Endothelial cell of umbilical vein (primary cell): Measurements from ENCODE around the gene MED12L. TPM values are rescaled to one million over a fixed set of nuclear protein-coding genes. Genes with fewer than 3 reads are reported as not detected.

Source experiments
- BruUV-seq: library from RNA; stranded (reverse); fragments of 400-500 nt; replicated peaks from 2 replicates; lab custom pipeline; 2021; lab: Mats Ljungman, UMichigan
- CTCF ChIA-PET: fragments of 300-600, 350-600 bp; sonication (Branson Sonifier 250); formaldehyde crosslinking; loops from one replicate; lab custom pipeline; 2021; ENCODE audit warnings: antibody characterized with exemption, inconsistent platforms; lab: Charles Lee
- POLR2A ChIA-PET: fragments of 300-600, 350-600 bp; sonication (Branson Sonifier 250); formaldehyde crosslinking; loops from one replicate; lab custom pipeline; 2021; ENCODE audit warnings: antibody characterized with exemption, inconsistent platforms; lab: Charles Lee
- DNase-seq: peaks from one replicate; pipeline ENCODE4 v3.0.0-alpha.2; 2011; ENCODE audit warnings: low read depth, low spot score
- FAIRE-seq: peaks from 2 replicates; lab custom pipeline; 2011; peaks lifted over from hg19 to GRCh38; lab: Jason Lieb, UNC
- H2AFZ ChIP-seq: 2 replicates; pipeline ENCODE4 v1.6.0; 2012; ENCODE audit warnings: low read depth, low read length, control low read depth, inconsistent platforms
- H3K27ac ChIP-seq: 2 replicates; pipeline ENCODE4 v1.5.1; 2011; ENCODE audit warnings: low read depth, mild to moderate bottlenecking, control low read depth, low read length, moderate library complexity; ENCODE audit not compliant: insufficient read depth
- H3K27me3 ChIP-seq, 2 experiments: 2 replicates each; pipeline versions ENCODE4 v1.6.0 to v1.6.1; 2011; ENCODE audit warnings: low read length in 2 of 2, mixed read lengths in 1 of 2; ENCODE audit not compliant: control insufficient read depth in 2 of 2, insufficient read depth in 2 of 2
- H3K36me3 ChIP-seq, 2 experiments: 2 replicates in 1 of 2; 3 replicates in 1 of 2; pipeline ENCODE4 v1.5.1; 2011; ENCODE audit warnings: low read length in 2 of 2, mild to moderate bottlenecking in 1 of 2, moderate library complexity in 1 of 2; ENCODE audit not compliant: control insufficient read depth in 2 of 2, insufficient read depth in 2 of 2; ENCODE audit errors: extremely low read depth in 1 of 2
- H3K4me1 ChIP-seq: 3 replicates; pipeline ENCODE4 v1.5.1; 2011; ENCODE audit warnings: mild to moderate bottlenecking, low read length; ENCODE audit not compliant: control insufficient read depth, insufficient read depth; ENCODE audit errors: extremely low read depth
- H3K4me2 ChIP-seq: 2 replicates; pipeline ENCODE4 v1.6.1; 2011; ENCODE audit warnings: low read length, control low read depth, mixed read lengths; ENCODE audit not compliant: insufficient read depth
- H3K4me3 ChIP-seq, 3 experiments: fragments of 200-600 bp in 1 of 3; sonication (generic), shearing (Covaris generic) in 1 of 3; replicated peaks in 1 of 3; 2 replicates each; pipeline ENCODE4 v1.5.1; 2011 to 2016; ENCODE audit warnings: control low read depth in 3 of 3, low read length in 3 of 3, mild to moderate bottlenecking in 2 of 3, inconsistent platforms in 1 of 3, low read depth in 1 of 3, moderate library complexity in 1 of 3; ENCODE audit not compliant: insufficient read depth in 1 of 3
- H3K79me2 ChIP-seq: 2 replicates; pipeline ENCODE4 v1.6.0; 2012; ENCODE audit warnings: low read length, inconsistent platforms; ENCODE audit not compliant: control insufficient read depth, insufficient read depth
- H3K9ac ChIP-seq: replicated peaks from 2 replicates; pipeline ENCODE3; 2011; ENCODE audit warnings: low read length, control low read depth; ENCODE audit not compliant: insufficient read depth; ENCODE audit errors: extremely low read depth
- H3K9me1 ChIP-seq: replicated peaks from 3 replicates; pipeline ENCODE4 v1.6.0; 2011; ENCODE audit warnings: mild to moderate bottlenecking, low read length; ENCODE audit not compliant: control insufficient read depth, insufficient read depth; ENCODE audit errors: extremely low read depth
- H3K9me3 ChIP-seq: replicated peaks from 2 replicates; pipeline ENCODE4 v1.5.1; 2012; ENCODE audit warnings: low read length, inconsistent platforms; ENCODE audit not compliant: control insufficient read depth, insufficient read depth
- H4K20me1 ChIP-seq: replicated peaks from 2 replicates; pipeline ENCODE3; 2011; ENCODE audit warnings: mild to moderate bottlenecking, low read length; ENCODE audit not compliant: control insufficient read depth, insufficient read depth; ENCODE audit errors: extremely low read depth
- EZH2 ChIP-seq: IDR thresholded peaks from 2 replicates; pipeline ENCODE4 v1.6.1; 2012; ENCODE audit warnings: borderline replicate concordance, low read depth, mild to moderate bottlenecking, moderate library complexity, low read length, inconsistent platforms; ENCODE audit not compliant: severe bottlenecking
- FOS ChIP-seq: IDR thresholded peaks from 2 replicates; pipeline ENCODE4 v1.6.1; 2011; ENCODE audit warnings: mild to moderate bottlenecking, low read length, moderate library complexity, borderline replicate concordance; ENCODE audit not compliant: insufficient read depth
- GATA2 ChIP-seq: IDR thresholded peaks from 2 replicates; pipeline ENCODE4 v1.7.0; 2011; ENCODE audit warnings: low read depth, mild to moderate bottlenecking, moderate library complexity, mixed read lengths, low read length; ENCODE audit not compliant: insufficient read length, insufficient read depth
- JUN ChIP-seq: IDR thresholded peaks from 2 replicates; pipeline ENCODE4 v1.6.1; 2011; ENCODE audit warnings: borderline replicate concordance, low read depth; ENCODE audit not compliant: insufficient read length, insufficient read depth
- MYC ChIP-seq: IDR thresholded peaks from one replicate; pipeline ENCODE4 v1.6.1; 2011; ENCODE audit warnings: mild to moderate bottlenecking, low read depth, low read length
- POLR2A ChIP-seq: IDR thresholded peaks from 2 replicates; pipeline ENCODE4 v1.6.1; 2012; ENCODE audit warnings: low read depth, mild to moderate bottlenecking, control low read depth, low read length
- POLR2AphosphoS5 ChIP-seq: IDR thresholded peaks from 2 replicates; pipeline ENCODE4 v1.6.1; 2012; ENCODE audit warnings: low read depth, mild to moderate bottlenecking, control low read depth, low read length, moderate library complexity; ENCODE audit not compliant: insufficient read depth
- dilution Hi-C: fragments of 300-500 bp; cut with MboI; formaldehyde crosslinking; loops from one replicate; pipeline ENCODE4 v1.15.0; 2019; ENCODE audit warnings: low sequenced_read_pairs; ENCODE audit not compliant: extremely low pct_ligation_motif_present
- intact Hi-C: fragments of 100-400 bp; cut with micrococcal nuclease; formaldehyde crosslinking; loops from one replicate; pipeline ENCODE4 v1.10.0; 2022
- polyA plus RNA-seq, 4 experiments: library from polyadenylated mRNA; depleted of rRNA in 3 of 4; stranded (reverse) in 3 of 4; unstranded in 1 of 4; fragments of >200 nt; gene quantifications; 2 replicates each; pipeline versions ENCODE4 v1.2.1 to v1.2.3, GENCODE V29; 2011 to 2012; ENCODE audit warnings: missing spikeins in 1 of 4
- total RNA-seq: library from RNA; stranded (reverse); gene quantifications from 2 replicates; pipeline ENCODE4 v1.2.3, GENCODE V29; 2021
- TF ChIP-seq, protein P1 (sequence below), 2 donors: IDR thresholded peaks; 1 replicate in 1 of 2; 2 replicates in 1 of 2; pipeline ENCODE4 v1.5.1; 2011; ENCODE audit warnings: low read length in 2 of 2, mild to moderate bottlenecking in 2 of 2, moderate library complexity in 2 of 2, control low read depth in 1 of 2, inconsistent platforms in 1 of 2, low read depth in 1 of 2; ENCODE audit not compliant: insufficient read depth in 1 of 2; ENCODE audit errors: extremely low read depth in 1 of 2
- TF ChIP-seq, protein P2 (sequence below): IDR thresholded peaks from 2 replicates; pipeline ENCODE4 v1.6.1; 2011; ENCODE audit not compliant: insufficient read depth, insufficient read length

The MED12L gene
- total and polyA plus RNA-seq, 2 donors (not counting 3 experiments of a cell fraction or from before 2014, with no cell fraction given) = 0.03 to 0.27 TPM

DNA sequence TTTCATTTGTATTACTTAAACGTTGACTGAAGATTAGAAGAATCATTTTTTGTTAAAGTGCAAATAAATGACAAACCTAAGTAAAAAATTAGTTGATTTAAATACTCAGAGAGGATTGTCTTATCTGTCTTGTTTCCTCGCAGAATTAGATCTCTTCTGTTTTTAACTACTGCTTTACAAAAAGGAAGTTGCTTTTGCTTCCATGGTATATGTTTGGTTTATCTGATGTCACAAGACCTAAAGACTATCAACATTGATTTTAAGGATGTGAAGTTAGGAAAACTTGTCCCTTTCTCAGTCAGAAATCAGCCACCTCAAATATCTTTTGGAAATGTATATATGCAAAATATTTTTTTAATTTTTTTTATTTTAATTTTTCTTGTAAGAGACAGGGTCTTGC lies 88.9 kb downstream of the MED12L start:
- H3K27me3 ChIP-seq = peaks cover 0 to under 1% of the 10 kb centered on the region in 2 experiments
- ChIA-PET CTCF (interaction anchor here (1.2 kb wide), 1 partner anchor 18 kb away, joined by 5 read pairs; no protein-coding TSS in a partner anchor), POLR2A (no interaction called here)
- intact Hi-C loops = no loop called here
- DNase-seq (no peak), FAIRE-seq (no peak)
- H3K36me3 ChIP-seq = no peaks in the 10 kb centered on the region
- no peak overlapping the region for H3K9ac ChIP-seq
- no peak overlapping the region for H3K27ac ChIP-seq
- H3K4me1 ChIP-seq = no peaks in the 10 kb centered on the region
- no peaks in the 10 kb centered on the region for H3K79me2 ChIP-seq
- no peak overlapping the region for H2AFZ ChIP-seq
- H4K20me1 ChIP-seq = no peaks in the 10 kb centered on the region
- H3K9me3 ChIP-seq = no peaks in the 10 kb centered on the region
- dilution Hi-C loops = no loop called here
- BruUV-seq = no TSS peak
- H3K4me3 ChIP-seq = no peak overlapping the region
- no peak overlapping the region for H3K4me2 ChIP-seq
- H3K9me1 ChIP-seq = no peaks in the 10 kb centered on the region
- TF ChIP-seq POLR2A = no peak
- no peak for TF ChIP-seq EZH2
- TF ChIP-seq, protein P1, sequence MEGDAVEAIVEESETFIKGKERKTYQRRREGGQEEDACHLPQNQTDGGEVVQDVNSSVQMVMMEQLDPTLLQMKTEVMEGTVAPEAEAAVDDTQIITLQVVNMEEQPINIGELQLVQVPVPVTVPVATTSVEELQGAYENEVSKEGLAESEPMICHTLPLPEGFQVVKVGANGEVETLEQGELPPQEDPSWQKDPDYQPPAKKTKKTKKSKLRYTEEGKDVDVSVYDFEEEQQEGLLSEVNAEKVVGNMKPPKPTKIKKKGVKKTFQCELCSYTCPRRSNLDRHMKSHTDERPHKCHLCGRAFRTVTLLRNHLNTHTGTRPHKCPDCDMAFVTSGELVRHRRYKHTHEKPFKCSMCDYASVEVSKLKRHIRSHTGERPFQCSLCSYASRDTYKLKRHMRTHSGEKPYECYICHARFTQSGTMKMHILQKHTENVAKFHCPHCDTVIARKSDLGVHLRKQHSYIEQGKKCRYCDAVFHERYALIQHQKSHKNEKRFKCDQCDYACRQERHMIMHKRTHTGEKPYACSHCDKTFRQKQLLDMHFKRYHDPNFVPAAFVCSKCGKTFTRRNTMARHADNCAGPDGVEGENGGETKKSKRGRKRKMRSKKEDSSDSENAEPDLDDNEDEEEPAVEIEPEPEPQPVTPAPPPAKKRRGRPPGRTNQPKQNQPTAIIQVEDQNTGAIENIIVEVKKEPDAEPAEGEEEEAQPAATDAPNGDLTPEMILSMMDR (IDR thresholded peaks at IDR 0.05; ENCODE audit: extremely low read depth in 1 of 2, insufficient read depth in 1 of 2, low read depth in 1 of 2, low read length in 2 of 2) = no peak
- TF ChIP-seq, protein P2, sequence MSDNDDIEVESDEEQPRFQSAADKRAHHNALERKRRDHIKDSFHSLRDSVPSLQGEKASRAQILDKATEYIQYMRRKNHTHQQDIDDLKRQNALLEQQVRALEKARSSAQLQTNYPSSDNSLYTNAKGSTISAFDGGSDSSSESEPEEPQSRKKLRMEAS = no peak
- no peak for TF ChIP-seq FOS
- TF ChIP-seq JUN = no peak
- TF ChIP-seq MYC = no peak
- no peak for TF ChIP-seq POLR2AphosphoS5
- no peak for TF ChIP-seq GATA2
